Panc1 (cell line): ENCODE results near the gene MRPL3. TPM values are rescaled to one million over a fixed set of nuclear protein-coding genes. Genes with fewer than 3 reads are reported as not detected.

ENCODE experiments used
- ATAC-seq: fragments of 200-7000 bp; cut with Tn5 transposase; 2 replicates; pipeline ENCODE4 v1.9.1; 2020; ENCODE audit warnings: mild to moderate bottlenecking, moderate library complexity
- BruUV-seq: library from RNA; stranded (reverse); fragments of 400-500 nt; replicated peaks from 2 replicates; lab custom pipeline; 2021; lab: Mats Ljungman, UMichigan
- CTCF ChIA-PET: fragments of 300-600 bp; sonication (Branson Sonifier 250); formaldehyde crosslinking; loops from one replicate; lab custom pipeline; 2022; ENCODE audit warnings: antibody characterized with exemption; lab: Charles Lee
- POLR2A ChIA-PET: fragments of 300-600 bp; sonication (Branson Sonifier 250); formaldehyde crosslinking; loops from one replicate; lab custom pipeline; 2022; ENCODE audit warnings: antibody characterized with exemption; lab: Charles Lee
- DNase-seq: peaks from one replicate; pipeline ENCODE4 v3.0.0-alpha.2; 2010; ENCODE audit warnings: low read depth, low spot score
- H3K27ac ChIP-seq: 2 replicates; pipeline ENCODE4 v1.5.1; 2011; ENCODE audit warnings: mild to moderate bottlenecking, low read length, inconsistent platforms
- H3K27me3 ChIP-seq: fragments of 200-500 bp; sonication (Bioruptor generic); 2 replicates; pipeline ENCODE4 v1.6.0; 2014; ENCODE audit warnings: low read length, inconsistent platforms; ENCODE audit not compliant: control insufficient read depth, insufficient read depth
- H3K36me3 ChIP-seq: fragments of 200-500 bp; sonication (Bioruptor generic); 2 replicates; pipeline ENCODE4 v1.5.1; 2014; ENCODE audit warnings: inconsistent platforms, mild to moderate bottlenecking, low read length, moderate library complexity; ENCODE audit not compliant: control insufficient read depth, insufficient read depth
- H3K4me1 ChIP-seq: 2 replicates; pipeline ENCODE4 v1.5.1; 2011; ENCODE audit warnings: inconsistent platforms, mild to moderate bottlenecking, low read length, moderate library complexity; ENCODE audit not compliant: control insufficient read depth, insufficient read depth
- H3K4me3 ChIP-seq, 2 experiments: 2 replicates each; pipeline ENCODE4 v1.5.1; 2011 to 2012; ENCODE audit warnings: low read depth in 2 of 2, low read length in 2 of 2, mild to moderate bottlenecking in 2 of 2, inconsistent platforms in 1 of 2, moderate library complexity in 1 of 2
- H3K9me3 ChIP-seq: fragments of 200-500 bp; sonication (Bioruptor generic); 2 replicates; pipeline ENCODE4 v1.5.1; 2014; ENCODE audit warnings: low read depth, mild to moderate bottlenecking, inconsistent platforms, low read length, moderate library complexity; ENCODE audit not compliant: control insufficient read depth, insufficient read depth
- POLR2AphosphoS5 ChIP-seq: IDR thresholded peaks from 2 replicates; pipeline ENCODE4 v1.6.1; 2012; ENCODE audit warnings: mild to moderate bottlenecking, low read depth, low read length, moderate library complexity
- SIN3A ChIP-seq: IDR thresholded peaks from 2 replicates; pipeline ENCODE4 v1.6.1; 2012; ENCODE audit warnings: low read depth, mild to moderate bottlenecking, low read length, moderate library complexity, borderline replicate concordance; ENCODE audit not compliant: insufficient read depth
- TCF7L2 ChIP-seq: IDR thresholded peaks from 2 replicates; pipeline ENCODE4 v1.6.1; 2011; ENCODE audit warnings: mild to moderate bottlenecking, low read depth, low read length, inconsistent platforms
- in situ Hi-C: cut with HindIII; loops from 2 replicates; pipeline ENCODE4 v1.10.0; 2016; ENCODE audit warnings: low sequenced_read_pairs, low pct_unique_long_range_greater_than_20kb
- intact Hi-C: fragments of 100-400 bp; cut with micrococcal nuclease; formaldehyde crosslinking; loops from one replicate; pipeline ENCODE4 v1.10.0; 2022; ENCODE audit not compliant: unreplicated experiment
- total RNA-seq: library from RNA; stranded (reverse); gene quantifications from one replicate; pipeline ENCODE4 v1.2.1, GENCODE V29; 2021; ENCODE audit not compliant: unreplicated experiment
- TF ChIP-seq, protein P1 (sequence below): fragments of 450-650 bp; IDR thresholded peaks from 2 replicates; pipeline ENCODE4 v1.5.1; 2017; ENCODE audit warnings: mild to moderate bottlenecking
- TF ChIP-seq, protein P2 (sequence below), 2 experiments: IDR thresholded peaks; 2 replicates each; pipeline ENCODE4 v1.6.1; 2011 to 2012; ENCODE audit warnings: low read depth in 2 of 2, control low read depth in 1 of 2, low read length in 1 of 2, mild to moderate bottlenecking in 1 of 2, moderate library complexity in 1 of 2; ENCODE audit not compliant: insufficient read depth in 1 of 2

The MRPL3 gene
- total RNA-seq, 1 experiment from 2014 or later = 129 TPM

DNA sequence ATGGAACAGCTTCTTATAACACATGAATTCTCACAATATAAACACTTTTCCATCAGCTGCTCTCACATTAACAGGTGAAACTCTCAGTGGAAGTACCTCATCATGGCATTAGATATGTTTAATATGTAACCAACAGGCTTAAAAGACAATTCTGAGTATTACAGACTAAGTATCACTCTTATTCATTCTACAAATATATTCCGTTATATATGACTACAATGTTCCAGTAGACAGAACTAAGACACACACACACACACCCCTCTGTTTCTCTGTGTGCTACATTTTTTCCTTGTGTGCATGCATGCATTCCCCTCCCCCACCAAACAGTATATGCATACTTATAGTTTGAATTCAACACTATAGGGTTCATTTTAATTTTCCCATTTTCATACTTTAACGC is 32.4 kb downstream of the MRPL3 start:
- no peak for DNase-seq
- Histone ChIP-seq H3K9me3 (no peaks in the 10 kb centered on the region), H3K27ac (no peak overlapping the region), H3K4me1 (no peaks in the 10 kb centered on the region), H3K36me3 (peaks cover 35% of the 10 kb centered on the region), H3K27me3 (no peaks in the 10 kb centered on the region), H3K4me3 (no peak overlapping the region)
- no TSS peak for BruUV-seq
- ChIA-PET POLR2A (no interaction called here), CTCF (no interaction called here)
- ATAC-seq = no peak
- intact Hi-C loops = no loop called here
- TF ChIP-seq, protein P1, sequence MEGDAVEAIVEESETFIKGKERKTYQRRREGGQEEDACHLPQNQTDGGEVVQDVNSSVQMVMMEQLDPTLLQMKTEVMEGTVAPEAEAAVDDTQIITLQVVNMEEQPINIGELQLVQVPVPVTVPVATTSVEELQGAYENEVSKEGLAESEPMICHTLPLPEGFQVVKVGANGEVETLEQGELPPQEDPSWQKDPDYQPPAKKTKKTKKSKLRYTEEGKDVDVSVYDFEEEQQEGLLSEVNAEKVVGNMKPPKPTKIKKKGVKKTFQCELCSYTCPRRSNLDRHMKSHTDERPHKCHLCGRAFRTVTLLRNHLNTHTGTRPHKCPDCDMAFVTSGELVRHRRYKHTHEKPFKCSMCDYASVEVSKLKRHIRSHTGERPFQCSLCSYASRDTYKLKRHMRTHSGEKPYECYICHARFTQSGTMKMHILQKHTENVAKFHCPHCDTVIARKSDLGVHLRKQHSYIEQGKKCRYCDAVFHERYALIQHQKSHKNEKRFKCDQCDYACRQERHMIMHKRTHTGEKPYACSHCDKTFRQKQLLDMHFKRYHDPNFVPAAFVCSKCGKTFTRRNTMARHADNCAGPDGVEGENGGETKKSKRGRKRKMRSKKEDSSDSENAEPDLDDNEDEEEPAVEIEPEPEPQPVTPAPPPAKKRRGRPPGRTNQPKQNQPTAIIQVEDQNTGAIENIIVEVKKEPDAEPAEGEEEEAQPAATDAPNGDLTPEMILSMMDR = no peak
- TF ChIP-seq, protein P2, sequence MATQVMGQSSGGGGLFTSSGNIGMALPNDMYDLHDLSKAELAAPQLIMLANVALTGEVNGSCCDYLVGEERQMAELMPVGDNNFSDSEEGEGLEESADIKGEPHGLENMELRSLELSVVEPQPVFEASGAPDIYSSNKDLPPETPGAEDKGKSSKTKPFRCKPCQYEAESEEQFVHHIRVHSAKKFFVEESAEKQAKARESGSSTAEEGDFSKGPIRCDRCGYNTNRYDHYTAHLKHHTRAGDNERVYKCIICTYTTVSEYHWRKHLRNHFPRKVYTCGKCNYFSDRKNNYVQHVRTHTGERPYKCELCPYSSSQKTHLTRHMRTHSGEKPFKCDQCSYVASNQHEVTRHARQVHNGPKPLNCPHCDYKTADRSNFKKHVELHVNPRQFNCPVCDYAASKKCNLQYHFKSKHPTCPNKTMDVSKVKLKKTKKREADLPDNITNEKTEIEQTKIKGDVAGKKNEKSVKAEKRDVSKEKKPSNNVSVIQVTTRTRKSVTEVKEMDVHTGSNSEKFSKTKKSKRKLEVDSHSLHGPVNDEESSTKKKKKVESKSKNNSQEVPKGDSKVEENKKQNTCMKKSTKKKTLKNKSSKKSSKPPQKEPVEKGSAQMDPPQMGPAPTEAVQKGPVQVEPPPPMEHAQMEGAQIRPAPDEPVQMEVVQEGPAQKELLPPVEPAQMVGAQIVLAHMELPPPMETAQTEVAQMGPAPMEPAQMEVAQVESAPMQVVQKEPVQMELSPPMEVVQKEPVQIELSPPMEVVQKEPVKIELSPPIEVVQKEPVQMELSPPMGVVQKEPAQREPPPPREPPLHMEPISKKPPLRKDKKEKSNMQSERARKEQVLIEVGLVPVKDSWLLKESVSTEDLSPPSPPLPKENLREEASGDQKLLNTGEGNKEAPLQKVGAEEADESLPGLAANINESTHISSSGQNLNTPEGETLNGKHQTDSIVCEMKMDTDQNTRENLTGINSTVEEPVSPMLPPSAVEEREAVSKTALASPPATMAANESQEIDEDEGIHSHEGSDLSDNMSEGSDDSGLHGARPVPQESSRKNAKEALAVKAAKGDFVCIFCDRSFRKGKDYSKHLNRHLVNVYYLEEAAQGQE (IDR thresholded peaks at IDR 0.05; ENCODE audit: insufficient read depth in 1 of 2, low read depth in 2 of 2, low read length in 1 of 2) = no peak
- TF ChIP-seq POLR2AphosphoS5 (no peak), TCF7L2 (no peak), SIN3A (no peak)
- in situ Hi-C loops = no loop called here

DNA sequence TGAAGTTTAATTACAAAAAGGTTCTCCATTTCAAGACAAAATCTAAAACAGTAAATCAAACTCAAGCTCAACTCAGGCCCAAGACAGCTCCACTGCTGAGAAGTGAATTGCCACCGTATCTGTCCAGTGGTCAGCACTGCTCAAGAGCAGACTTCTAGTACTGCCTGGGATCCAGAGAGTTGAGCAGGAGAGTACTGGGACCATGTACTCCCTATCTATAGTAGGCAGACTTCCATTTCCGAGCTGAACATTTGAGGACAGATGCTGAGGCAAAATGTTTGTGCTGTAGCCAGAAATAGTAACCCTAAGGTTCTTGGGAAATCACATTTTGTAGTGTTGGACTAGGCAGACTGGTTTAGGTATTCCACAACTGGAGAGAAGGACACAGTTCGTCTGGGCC is 44.1 kb downstream of the MRPL3 start:
- Histone ChIP-seq H3K4me3 (no peak overlapping the region), H3K27ac (no peak overlapping the region), H3K27me3 (no peaks in the 10 kb centered on the region), H3K36me3 (peaks cover 22% of the 10 kb centered on the region; the same call in 1 of the 2 replicates), H3K4me1 (no peaks in the 10 kb centered on the region), H3K9me3 (no peaks in the 10 kb centered on the region)
- TF ChIP-seq POLR2AphosphoS5 (no peak), SIN3A (no peak), TCF7L2 (no peak)
- TF ChIP-seq, protein P2 (IDR thresholded peaks at IDR 0.05; ENCODE audit: insufficient read depth in 1 of 2, low read depth in 2 of 2, low read length in 1 of 2) = no peak
- TF ChIP-seq, protein P1 = no peak
- POLR2A ChIA-PET = interaction anchor here (0.5 kb wide), 1 partner anchor 10 kb away, joined by 5 read pairs; no protein-coding TSS in a partner anchor
- in situ Hi-C loops = no loop called here
- ATAC-seq (no peak), DNase-seq (no peak)
- BruUV-seq = no TSS peak
- intact Hi-C loops = no loop called here
- CTCF ChIA-PET = no interaction called here
